GM13977 (cell line): ENCODE data around the gene TRIM66.
"Not testable (repeated sequence)": the region's sequence is repeated elsewhere in the genome, so short reads cannot be mapped to it uniquely, and the experiment has no call there.

Experiments
- DNase-seq: peaks from one replicate; pipeline ENCODE4 v3.0.0; 2012; ENCODE audit warnings: low spot score
- CTCF ChIP-seq: IDR thresholded peaks from 2 replicates; pipeline ENCODE4 v1.5.1; 2012; ENCODE audit warnings: mild to moderate bottlenecking, control low read depth; ENCODE audit not compliant: insufficient read depth; ENCODE audit errors: extremely low read depth, missing control alignments
- in situ Hi-C: fragments of 300-500 bp; cut with MboI; formaldehyde crosslinking; loops from one replicate; pipeline ENCODE4 v1.12.0; 2022; ENCODE audit warnings: low sequenced_read_pairs, low pct_unique_long_range_greater_than_20kb, mixed read lengths, inconsistent platforms; ENCODE audit not compliant: unreplicated experiment

The TRIM66 gene

DNA sequence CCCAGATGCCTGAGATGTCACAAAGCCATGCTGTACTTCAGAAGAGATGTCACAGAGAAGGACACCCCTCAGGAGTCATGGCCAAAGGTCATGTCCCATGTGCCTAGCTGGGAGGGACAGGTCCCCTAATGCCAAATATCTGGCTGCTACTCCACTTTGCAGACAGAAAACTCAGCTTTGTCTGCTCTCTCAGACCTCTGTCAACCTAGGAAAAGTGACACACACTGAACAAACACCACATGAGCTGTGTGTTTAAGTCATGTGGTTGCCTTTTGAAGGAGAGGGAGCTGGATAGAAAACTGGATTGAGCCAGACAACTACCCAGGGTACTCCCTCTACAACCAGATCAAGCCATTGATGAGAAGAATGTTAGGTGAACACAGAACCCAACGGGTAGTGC is 3.5 kb downstream of the TRIM66 start:
- no peak for DNase-seq
- in situ Hi-C loops: no loop called here
- TF ChIP-seq CTCF: no peak

GRCh38 chr11:8676458-8676857 is 6.0 kb downstream of the TRIM66 start:
- DNase-seq: no peak
- no peak for TF ChIP-seq CTCF
- in situ Hi-C loops: no loop called here

DNA sequence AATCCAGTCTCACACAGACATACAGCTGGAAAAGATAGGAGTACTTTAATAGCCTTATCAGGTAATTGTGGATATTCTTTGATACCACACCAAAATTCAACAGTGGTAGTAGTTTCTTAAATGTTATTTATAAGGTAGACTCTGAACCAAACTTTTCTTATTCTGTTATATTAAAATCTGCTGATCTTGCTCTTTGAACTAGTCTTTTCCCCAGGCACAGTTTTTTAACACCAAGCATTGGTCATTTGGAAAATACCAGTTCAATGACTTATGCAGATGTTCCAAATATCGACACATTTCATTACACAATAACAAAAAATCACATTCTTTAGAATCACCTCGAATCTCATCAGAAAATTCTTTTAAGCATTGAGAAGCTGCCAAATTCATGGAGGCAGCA is 7.6 kb downstream of the TRIM66 start:
- in situ Hi-C loops: no loop called here
- TF ChIP-seq CTCF: no peak
- DNase-seq: no peak

DNA sequence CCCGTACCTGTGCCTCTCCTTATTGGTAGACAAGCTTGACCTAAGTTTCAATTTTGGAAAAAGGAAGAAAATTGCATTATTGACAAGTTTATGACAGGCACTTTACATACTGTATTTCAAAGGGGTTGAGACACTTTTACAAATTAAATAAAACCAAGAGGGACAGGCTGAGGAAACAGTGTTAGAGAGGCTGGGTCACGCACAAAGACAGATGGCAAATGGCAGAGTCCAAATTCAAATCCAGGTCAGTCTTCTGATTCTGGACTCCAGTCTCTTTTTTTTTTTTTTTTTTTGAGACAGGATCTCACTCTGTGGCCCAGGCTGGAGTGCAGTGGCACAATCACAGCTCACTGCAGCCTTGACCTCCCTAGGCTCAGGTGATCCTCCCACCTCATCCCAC is 10.1 kb downstream of the TRIM66 start:
- no peak for TF ChIP-seq CTCF
- DNase-seq: no peak
- in situ Hi-C loops: no loop called here

- no peak for DNase-seq
Measured at GRCh38 chr11:8671651-8672062, 10.8 kb downstream of the TRIM66 start.

GRCh38 chr11:8671193-8671612 is 11.3 kb downstream of the TRIM66 start:
- in situ Hi-C loops: no loop called here
- TF ChIP-seq CTCF: no peak
- no peak for DNase-seq

More at GRCh38 chr11:8671651-8672062, 10.8 kb downstream of the TRIM66 start:
- TF ChIP-seq CTCF: no peak
- in situ Hi-C loops: no loop called here

GRCh38 chr11:8670081-8670480 is 12.4 kb downstream of the TRIM66 start:
- in situ Hi-C loops, DNase-seq: not testable (repeated sequence)
